HG03139 (cell line): ENCODE measurements around the gene RPS18.
"Not testable (repeated sequence)": the region's sequence is repeated elsewhere in the genome, so short reads cannot be mapped to it uniquely, and the experiment has no call there.

Experiments used
- ATAC-seq: cut with Tn5 transposase; IDR thresholded peaks from one replicate; pipeline ENCODE4 v1.9.1; 2021; ENCODE audit not compliant: unreplicated experiment

RPS18 gene

GRCh38 chr6:33271468-33272274, at the start of gene RPS18, which contains the start of gene VPS52:
RPS18 (plus strand) TSS chr6:33272075; CDS start chr6:33272120, 45 bp downstream.
VPS52 (minus strand) TSS chr6:33271876; CDS start chr6:33271675, 201 bp downstream.
- ATAC-seq: peak; percentile 74

- not testable (repeated sequence) for ATAC-seq
Measured at GRCh38 chr6:33226503-33227120, 45.3 kb upstream of the RPS18 start.

- ATAC-seq: no peak
Measured at GRCh38 chr6:33235221-33235634, 36.6 kb upstream of the RPS18 start.

- no peak for ATAC-seq
Measured at GRCh38 chr6:33236328-33236727, 35.5 kb upstream of the RPS18 start.

- no peak for ATAC-seq
Measured at GRCh38 chr6:33236852-33237251, 35.0 kb upstream of the RPS18 start.

- ATAC-seq: no peak
Measured at GRCh38 chr6:33237741-33238140, 34.1 kb upstream of the RPS18 start.

GRCh38 chr6:33241968-33242367, 29.9 kb upstream of the RPS18 start:
- ATAC-seq: no peak

- ATAC-seq: no peak
Measured at GRCh38 chr6:33243476-33243875, 28.4 kb upstream of the RPS18 start.

GRCh38 chr6:33247977-33248642, 23.8 kb upstream of the RPS18 start:
- no peak for ATAC-seq

GRCh38 chr6:33248643-33248931, 23.3 kb upstream of the RPS18 start:
- no peak for ATAC-seq

GRCh38 chr6:33248932-33249731, 22.7 kb upstream of the RPS18 start:
- peak; percentile 86 for ATAC-seq

GRCh38 chr6:33249732-33250630, 21.9 kb upstream of the RPS18 start:
- ATAC-seq: no peak

- ATAC-seq: no peak
Measured at GRCh38 chr6:33250731-33251130, 21.1 kb upstream of the RPS18 start.

- ATAC-seq: no peak
Measured at GRCh38 chr6:33251395-33252012, 20.4 kb upstream of the RPS18 start.

- no peak for ATAC-seq
Measured at GRCh38 chr6:33252759-33253158, 19.1 kb upstream of the RPS18 start.

GRCh38 chr6:33254591-33254990, 17.3 kb upstream of the RPS18 start:
- ATAC-seq: no peak

GRCh38 chr6:33259032-33259431, 12.8 kb upstream of the RPS18 start:
- no peak for ATAC-seq

GRCh38 chr6:33262490-33262889, 9.4 kb upstream of the RPS18 start:
- not testable (repeated sequence) for ATAC-seq

- no peak for ATAC-seq
Measured at GRCh38 chr6:33264015-33264414, 7.9 kb upstream of the RPS18 start.

GRCh38 chr6:33271117-33271467, 783 bp upstream of the RPS18 start:
- no peak for ATAC-seq
